ENCODE data around the gene CFAP70. TPM values are rescaled to one million over a fixed set of nuclear protein-coding genes. Genes with fewer than 3 reads are reported as not detected.
"Not testable (repeated sequence)": the region's sequence is repeated elsewhere in the genome, so short reads cannot be mapped to it uniquely, and the experiment has no call there.

The CFAP70 gene
- total RNA-seq, 1 experiment from 2014 or later = 3.4 TPM

DNA sequence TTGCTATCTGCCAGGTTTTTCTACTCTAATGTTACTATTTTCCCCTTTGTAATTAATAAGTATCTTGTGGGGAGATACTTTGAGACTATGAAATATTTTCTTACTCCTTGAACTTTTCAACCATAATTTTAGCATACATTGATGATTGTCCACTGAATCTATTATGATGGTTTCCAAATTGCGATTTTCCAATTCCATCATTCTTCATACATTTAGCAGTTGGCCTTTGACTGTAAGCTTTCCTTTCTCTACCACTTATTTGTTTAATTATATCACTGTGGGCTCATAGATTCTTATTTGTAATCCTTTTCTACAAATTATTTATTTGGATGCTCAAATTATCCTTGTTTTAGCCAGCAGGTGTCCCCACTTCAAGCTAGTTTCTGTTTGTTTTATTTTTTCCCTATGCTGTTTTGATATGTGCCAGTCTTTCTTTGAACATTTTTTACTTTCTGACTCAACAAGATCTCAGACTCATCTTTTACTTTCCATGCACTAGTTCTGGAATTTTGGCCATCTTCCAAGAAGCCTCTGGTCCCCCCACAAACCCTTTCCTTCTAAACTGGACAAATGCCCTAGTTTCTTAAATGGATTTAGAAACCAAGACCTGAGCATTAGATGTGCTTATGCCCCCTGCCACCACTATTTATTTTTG, 94.8 kb downstream of the CFAP70 start:
- peak; percentile 53 for DNase-seq (ENCODE audit: low read depth)
- in situ Hi-C loops (cut with HindIII; ENCODE audit: low pct_unique_long_range_greater_than_20kb, low sequenced_read_pairs) = no loop called here

GRCh38 chr10:73262880-73263555, 95.6 kb downstream of the CFAP70 start:
- DNase-seq (ENCODE audit: low read depth) = no peak
- in situ Hi-C loops (cut with HindIII; ENCODE audit: low pct_unique_long_range_greater_than_20kb, low sequenced_read_pairs) = no loop called here

DNA sequence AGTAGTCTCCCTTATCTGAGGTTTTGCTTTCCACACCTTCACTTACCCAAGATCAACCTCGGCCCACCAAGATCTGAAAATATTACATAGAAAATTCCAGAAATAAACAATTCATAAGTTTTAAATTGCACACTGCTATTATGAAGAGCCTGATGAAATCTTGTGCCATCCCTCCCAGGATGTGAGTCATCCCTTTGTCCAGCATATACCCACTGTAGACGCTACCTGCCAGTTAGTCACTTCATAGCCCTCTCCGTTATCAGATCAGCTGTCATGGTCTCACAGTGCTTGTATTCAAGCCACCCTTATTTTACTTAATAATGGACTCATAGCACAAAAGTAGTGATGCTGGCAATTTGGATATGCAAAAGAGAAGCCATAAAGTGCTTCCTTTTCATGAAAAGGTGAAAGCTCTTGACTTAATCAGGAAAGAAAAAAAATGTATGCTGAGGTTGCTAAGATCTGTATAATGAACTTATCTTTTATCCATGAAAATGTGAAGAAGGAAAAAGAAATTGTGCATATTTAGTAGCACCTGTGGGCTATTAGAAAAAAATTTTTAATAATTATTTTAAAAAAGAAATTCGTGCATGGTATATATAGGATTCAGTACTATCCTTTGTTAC, 96.4 kb downstream of the CFAP70 start:
- in situ Hi-C loops (cut with HindIII; ENCODE audit: low pct_unique_long_range_greater_than_20kb, low sequenced_read_pairs) = no loop called here
- DNase-seq (ENCODE audit: low read depth) = peak; percentile 63

- no peak for DNase-seq (ENCODE audit: low read depth)
- in situ Hi-C loops (cut with HindIII; ENCODE audit: low pct_unique_long_range_greater_than_20kb, low sequenced_read_pairs) = no loop called here
Observed at GRCh38 chr10:73261362-73261995, 97.2 kb downstream of the CFAP70 start.

GRCh38 chr10:73258612-73259011, 100.1 kb downstream of the CFAP70 start:
- DNase-seq (ENCODE audit: low read depth); in situ Hi-C loops (cut with HindIII; ENCODE audit: low pct_unique_long_range_greater_than_20kb, low sequenced_read_pairs): not testable (repeated sequence)

- peak; percentile 35 for DNase-seq (ENCODE audit: low read depth)
- in situ Hi-C loops (cut with HindIII; ENCODE audit: low pct_unique_long_range_greater_than_20kb, low sequenced_read_pairs) = no loop called here
Observed at GRCh38 chr10:73253225-73253555, 105.5 kb downstream of the CFAP70 start.

GRCh38 chr10:73252445-73253224, 106.0 kb downstream of the CFAP70 start, which contains the start of gene MRPS16:
Gene MRPS16, minus strand, starts transcription at chr10:73252644. Its CDS starts 162 bp downstream, at chr10:73252482.
- DNase-seq (ENCODE audit: low read depth) = peak; percentile 96
- in situ Hi-C loops (cut with HindIII; ENCODE audit: low pct_unique_long_range_greater_than_20kb, low sequenced_read_pairs) = no loop called here

GRCh38 chr10:73251683-73252444, 106.8 kb downstream of the CFAP70 start:
- in situ Hi-C loops (cut with HindIII; ENCODE audit: low pct_unique_long_range_greater_than_20kb, low sequenced_read_pairs) = no loop called here

DNA sequence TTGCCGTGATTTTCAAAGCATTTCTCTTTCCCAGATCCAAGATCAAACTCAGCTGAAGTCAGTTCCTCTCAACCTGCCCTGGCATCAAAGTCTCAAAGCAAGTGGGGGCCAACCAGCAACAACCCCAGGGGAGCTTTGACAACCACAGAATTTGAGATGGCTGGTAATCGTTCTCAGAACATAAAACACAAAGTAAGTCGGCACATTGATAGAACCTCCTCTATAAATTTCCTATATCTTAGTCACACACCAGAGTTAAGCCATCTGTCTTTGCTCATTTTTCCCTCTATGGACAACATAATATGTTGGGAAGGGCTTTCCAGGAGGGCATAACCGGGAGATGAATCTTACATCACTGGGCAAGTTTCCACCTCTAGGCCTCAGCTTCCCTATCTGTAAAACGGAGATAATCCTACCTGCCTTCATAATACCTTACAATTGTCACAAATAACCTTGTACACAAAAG, 110.4 kb downstream of the CFAP70 start:
- in situ Hi-C loops (cut with HindIII; ENCODE audit: low pct_unique_long_range_greater_than_20kb, low sequenced_read_pairs) = no loop called here
- no peak for DNase-seq (ENCODE audit: low read depth)

More at GRCh38 chr10:73251683-73252444, 106.8 kb downstream of the CFAP70 start:
- no peak for DNase-seq (ENCODE audit: low read depth)

DNA sequence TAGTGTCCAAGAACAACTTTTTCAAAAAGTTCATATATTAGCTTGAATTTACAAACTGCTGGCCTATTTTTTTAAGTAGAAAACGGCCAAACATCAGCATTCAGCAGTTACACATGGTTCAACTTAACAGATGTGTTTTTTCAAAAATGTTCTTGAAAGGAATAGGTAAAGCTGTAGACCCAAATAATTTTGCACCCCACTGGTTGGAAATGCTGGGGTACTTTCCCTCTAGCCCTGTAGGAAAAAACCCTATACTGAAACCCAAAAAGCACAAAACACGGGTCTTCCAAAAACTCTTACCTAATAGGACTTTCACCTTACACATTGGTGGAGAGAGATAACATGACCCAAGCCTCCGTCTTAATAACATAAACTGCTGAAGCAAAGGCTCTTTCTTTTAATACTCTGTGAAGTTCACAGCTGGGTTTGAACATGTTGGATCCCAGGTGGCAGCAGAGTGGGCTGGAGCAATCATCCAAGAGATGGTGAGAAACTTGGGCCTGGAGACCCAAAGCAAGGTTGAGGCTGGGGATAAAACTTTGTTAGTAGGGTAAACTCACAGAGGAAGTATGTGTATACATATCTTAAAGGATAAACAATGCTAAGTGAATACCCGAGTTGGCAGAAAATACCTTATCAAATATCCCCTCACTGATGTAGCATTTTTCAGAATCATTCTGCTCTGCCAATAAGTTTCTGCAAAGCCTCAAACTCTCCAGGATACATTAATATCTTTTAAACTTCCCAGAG, 111.0 kb downstream of the CFAP70 start:
- in situ Hi-C loops (cut with HindIII; ENCODE audit: low pct_unique_long_range_greater_than_20kb, low sequenced_read_pairs) = no loop called here
- DNase-seq (ENCODE audit: low read depth) = no peak

DNA sequence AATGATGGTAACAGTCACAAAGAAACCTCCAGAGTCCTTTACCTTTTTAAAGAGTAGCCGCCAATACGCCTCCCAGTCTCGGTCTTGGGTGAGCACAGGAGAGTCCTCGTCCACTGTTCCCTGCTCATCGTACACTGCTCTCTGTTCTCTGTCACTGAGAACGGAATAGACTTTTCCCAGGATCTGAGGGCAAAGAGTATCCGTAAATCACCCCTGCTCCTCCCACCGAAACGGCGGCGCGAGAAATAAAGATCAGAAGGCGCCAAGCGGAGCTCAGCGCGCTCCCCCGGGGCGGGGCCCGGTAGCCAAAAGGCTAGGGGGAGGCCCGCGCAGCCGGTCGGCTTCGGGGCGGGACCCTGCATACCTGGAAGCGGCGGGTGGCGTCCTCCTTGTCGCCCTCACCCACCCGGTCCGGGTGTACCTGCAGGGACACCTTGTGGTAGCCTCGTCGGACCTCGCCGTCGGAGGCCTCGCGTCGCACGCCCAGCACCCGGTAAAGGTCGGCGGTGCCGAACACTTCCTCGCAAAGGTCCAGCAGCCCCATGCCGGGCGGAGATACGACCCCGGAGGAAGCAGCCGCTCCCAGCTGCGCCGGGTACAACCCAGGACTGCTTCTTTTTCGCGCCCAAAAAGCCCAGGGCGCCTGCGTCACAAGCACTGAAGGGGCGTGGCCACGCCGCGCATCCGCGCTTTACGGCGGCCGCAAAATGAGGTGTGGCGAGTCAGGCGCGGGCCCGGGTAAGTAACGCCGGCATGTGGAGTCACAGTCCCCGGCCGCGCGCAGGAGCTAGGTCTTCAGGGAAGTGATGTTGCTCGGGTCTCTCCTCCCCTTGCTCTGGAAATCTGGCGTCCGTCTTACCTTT, 111.8 kb downstream of the CFAP70 start, which contains the start of gene DNAJC9:
Gene DNAJC9 (minus strand): TSS at position 610 of the 863 bp plus-strand sequence. CDS start 66 bp downstream, at position 544.
- DNase-seq (ENCODE audit: low read depth) = peak; percentile 95
- in situ Hi-C loops (cut with HindIII; ENCODE audit: low pct_unique_long_range_greater_than_20kb, low sequenced_read_pairs) = no loop called here

DNA sequence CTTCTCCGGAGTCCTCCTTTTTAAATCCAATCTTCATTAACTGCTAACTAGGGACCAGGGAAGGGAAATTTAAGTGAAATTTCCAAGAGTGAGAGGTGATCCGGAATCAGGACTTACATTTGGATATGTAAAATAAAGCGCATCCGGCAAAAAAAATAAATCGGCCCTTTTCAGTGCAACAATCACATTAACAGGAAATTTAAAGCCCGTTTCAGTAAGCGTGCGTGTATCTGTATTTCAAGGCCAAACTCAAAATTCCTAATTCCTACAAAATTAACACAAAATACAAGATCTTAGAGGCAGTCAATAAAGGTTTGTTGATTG, 112.4 kb downstream of the CFAP70 start:
- DNase-seq (ENCODE audit: low read depth) = no peak
- in situ Hi-C loops (cut with HindIII; ENCODE audit: low pct_unique_long_range_greater_than_20kb, low sequenced_read_pairs) = no loop called here

- in situ Hi-C loops (cut with HindIII; ENCODE audit: low pct_unique_long_range_greater_than_20kb, low sequenced_read_pairs) = no loop called here
- no peak for DNase-seq (ENCODE audit: low read depth)
Observed at GRCh38 chr10:73244866-73245477, 113.7 kb downstream of the CFAP70 start.

GRCh38 chr10:73239908-73240307, 118.8 kb downstream of the CFAP70 start:
- in situ Hi-C loops (cut with HindIII; ENCODE audit: low pct_unique_long_range_greater_than_20kb, low sequenced_read_pairs) = no loop called here
- DNase-seq (ENCODE audit: low read depth) = no peak

DNA sequence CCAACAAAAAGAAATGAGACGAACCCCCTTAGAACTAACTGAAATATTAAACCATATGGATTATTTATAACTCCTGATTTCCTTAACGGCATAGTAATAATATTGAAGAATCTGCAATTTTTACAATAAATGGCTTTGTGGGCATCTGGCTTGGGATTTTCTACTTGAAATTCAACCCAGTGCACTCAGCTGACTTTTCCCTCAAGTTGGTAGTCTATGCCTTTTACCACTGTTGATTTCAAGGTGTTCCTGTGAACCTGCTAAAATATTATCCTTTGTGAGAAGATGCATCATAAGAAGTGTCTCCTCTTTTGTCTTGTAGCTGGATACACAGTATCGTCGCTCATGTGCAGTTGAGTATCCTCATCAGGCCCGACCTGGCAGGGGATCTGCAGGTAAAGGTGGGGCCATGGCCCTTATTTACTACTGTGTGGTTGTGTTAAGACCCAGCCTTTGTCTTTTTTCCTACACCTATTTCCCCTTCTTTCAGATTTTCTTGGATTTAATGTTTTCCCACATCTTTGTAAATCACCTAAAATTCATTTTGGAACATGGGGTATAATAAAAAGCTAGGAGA, 119.6 kb downstream of the CFAP70 start:
- DNase-seq (ENCODE audit: low read depth) = no peak
- in situ Hi-C loops (cut with HindIII; ENCODE audit: low pct_unique_long_range_greater_than_20kb, low sequenced_read_pairs) = no loop called here
